GM18870 (cell line): Measurements from ENCODE around the gene SRPX.

Experiments
- ATAC-seq: cut with Tn5 transposase; IDR thresholded peaks from one replicate; pipeline ENCODE4 v1.9.1; 2021; ENCODE audit warnings: moderate library complexity; ENCODE audit not compliant: unreplicated experiment

The SRPX gene

DNA sequence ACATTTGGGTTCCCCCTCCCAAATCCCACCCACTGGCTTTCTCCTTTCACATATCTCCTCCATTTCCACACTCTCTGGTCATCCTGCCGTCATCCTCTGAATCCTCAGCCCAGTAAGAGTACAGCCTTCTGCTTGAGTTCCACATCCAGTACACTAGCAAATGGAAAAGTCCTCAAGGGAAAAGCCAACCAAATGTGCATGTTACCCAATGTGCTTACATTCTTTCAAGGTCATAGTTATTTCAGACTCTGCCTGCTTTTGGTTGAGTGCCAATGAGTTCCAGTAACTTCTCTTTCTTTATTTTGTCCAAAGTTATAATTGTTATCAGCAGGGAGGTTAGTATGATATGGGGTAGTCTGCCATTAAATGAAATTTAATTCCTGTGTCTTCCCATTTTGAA lies 78.1 kb downstream of the SRPX start:
- ATAC-seq, result no peak

DNA sequence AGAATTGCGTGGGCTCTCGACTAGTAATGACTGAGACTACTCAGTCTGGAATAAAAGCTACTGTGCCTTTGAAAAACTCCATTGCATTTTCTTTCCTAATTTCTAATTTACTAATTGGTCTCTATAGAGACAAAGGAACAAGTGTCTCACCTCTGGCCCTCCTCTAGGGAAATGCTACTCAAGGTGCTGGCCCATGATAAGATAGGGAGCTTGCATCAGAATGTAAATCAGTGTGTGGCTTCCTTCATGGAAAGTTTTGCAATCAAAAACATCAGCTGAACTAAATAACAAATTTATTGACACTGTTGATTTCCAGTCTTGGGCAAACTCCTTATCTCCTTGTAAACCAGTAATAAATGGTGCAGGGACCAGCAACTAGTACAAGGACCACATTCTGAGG lies 81.8 kb downstream of the SRPX start:
- ATAC-seq, result no peak

DNA sequence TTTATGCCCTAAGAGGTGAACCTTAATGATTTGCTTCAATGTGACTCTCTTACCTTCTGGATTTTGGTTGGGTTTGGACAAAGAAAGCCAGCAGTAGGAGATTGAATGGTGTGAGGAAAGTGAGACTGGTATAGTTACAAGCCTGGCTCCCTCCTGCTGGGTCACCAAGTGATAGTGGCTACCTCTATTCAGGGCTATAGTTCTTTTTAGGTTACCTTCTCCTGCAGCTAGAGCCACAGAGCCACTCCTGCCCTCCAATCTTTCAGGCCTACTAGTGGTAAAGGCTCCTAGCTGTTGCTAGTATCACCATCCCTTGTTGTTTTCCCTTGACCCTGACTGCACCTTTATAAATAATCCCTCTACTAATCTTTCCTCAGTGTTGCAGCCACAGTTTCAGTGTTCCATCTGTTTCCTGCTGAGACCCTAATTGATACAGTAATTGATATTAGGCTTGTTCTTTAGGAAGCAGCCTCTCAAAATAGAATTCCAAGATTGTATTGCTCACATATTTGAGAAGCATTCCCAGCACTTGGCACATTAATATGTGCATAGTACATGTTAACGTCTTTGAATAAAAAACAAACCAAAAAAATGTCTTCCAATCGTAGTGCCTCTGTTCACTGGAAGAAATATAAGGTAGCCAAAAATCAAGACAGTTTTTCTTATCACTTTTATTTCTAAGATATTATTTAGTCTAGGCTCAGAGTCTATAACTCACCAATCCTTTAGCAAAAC lies 82.3 kb downstream of the SRPX start:
- no peak for ATAC-seq

DNA sequence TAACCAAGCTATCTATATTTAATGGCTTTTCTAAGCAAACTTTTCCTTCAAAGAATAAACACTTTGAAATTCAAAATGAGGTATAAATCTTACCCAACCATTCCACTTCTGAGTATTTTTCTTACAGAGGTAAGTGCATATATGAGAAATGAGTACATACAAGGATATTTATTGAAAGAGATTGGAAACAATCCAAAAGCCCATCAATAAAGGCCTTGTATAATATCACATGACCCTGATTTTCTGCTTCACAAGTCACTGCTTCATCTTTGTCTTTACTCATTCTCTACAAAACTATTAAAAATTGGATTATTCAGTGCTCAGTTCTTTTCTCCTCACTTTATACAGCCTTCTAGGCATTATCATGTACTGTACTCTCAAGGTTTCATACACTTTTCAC lies 91.3 kb downstream of the SRPX start:
- ATAC-seq, result no peak

DNA sequence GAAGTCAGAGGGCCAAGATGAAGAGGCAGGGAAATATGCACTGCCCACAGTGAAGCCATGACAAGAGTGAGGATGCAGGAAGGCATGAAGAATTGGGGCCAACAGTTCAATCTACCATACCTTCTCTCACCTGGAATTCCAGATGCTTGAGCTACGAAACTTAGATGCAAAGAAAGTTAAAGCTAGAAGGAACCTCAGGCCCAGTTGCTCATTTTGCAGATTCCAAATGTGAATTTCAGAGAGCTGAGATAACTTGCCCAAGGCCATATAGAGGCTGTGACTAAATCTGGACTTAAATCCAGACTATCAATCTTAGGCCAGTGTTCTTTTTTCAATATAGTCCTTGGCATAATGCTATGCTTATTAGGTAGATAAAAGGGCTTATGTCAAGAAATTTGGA lies 92.7 kb downstream of the SRPX start:
- ATAC-seq, result no peak

- ATAC-seq, result no peak
Observed at GRCh38 chrX:38126179-38126578, 94.5 kb downstream of the SRPX start.

- ATAC-seq, result no peak
Observed at GRCh38 chrX:38124000-38124399, 96.7 kb downstream of the SRPX start.

GRCh38 chrX:38117485-38117884 lies 103.2 kb downstream of the SRPX start:
- peak; percentile 49 for ATAC-seq

DNA sequence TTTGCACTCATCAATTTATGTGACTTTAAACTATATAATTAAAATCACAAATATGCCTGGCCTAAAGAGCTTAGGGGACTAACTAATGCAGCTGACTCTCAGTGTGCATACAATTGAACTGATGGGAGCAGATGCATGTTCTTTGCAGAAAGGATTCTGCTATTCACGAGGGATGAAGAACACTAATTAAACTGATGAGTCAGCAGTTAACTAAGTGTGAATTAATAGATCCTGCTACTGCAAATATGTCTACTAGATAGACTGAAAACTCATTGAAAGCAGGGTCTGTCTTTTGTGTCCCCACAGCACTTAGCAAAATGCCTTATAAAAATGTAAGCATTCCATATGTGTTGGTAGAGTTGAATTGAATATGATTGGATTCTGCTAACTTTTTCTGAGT lies 104.0 kb downstream of the SRPX start:
- ATAC-seq, result no peak

DNA sequence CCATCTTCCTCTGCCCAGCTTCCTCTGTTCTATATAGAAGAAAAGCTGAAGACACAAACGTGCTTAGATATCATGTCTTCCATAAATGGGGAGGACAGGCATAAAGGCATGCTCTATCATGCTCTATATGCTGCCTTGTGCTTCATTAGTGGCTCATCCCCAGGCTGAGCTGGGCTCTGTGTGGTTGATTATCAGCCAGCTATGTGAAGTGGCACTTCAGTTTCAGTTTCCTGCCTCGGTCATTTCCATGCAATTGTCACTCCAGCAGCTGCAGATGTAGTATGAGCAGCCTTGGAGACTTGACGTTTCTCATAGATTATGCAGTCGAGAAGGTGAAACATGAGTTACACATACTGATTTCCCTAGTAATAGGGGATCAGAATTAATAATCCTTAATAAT lies 108.1 kb downstream of the SRPX start:
- peak; percentile 83 for ATAC-seq

- ATAC-seq, result no peak
Observed at GRCh38 chrX:38111196-38111595, 109.5 kb downstream of the SRPX start.

- no peak for ATAC-seq
Observed at GRCh38 chrX:38110231-38110630, 110.4 kb downstream of the SRPX start.

DNA sequence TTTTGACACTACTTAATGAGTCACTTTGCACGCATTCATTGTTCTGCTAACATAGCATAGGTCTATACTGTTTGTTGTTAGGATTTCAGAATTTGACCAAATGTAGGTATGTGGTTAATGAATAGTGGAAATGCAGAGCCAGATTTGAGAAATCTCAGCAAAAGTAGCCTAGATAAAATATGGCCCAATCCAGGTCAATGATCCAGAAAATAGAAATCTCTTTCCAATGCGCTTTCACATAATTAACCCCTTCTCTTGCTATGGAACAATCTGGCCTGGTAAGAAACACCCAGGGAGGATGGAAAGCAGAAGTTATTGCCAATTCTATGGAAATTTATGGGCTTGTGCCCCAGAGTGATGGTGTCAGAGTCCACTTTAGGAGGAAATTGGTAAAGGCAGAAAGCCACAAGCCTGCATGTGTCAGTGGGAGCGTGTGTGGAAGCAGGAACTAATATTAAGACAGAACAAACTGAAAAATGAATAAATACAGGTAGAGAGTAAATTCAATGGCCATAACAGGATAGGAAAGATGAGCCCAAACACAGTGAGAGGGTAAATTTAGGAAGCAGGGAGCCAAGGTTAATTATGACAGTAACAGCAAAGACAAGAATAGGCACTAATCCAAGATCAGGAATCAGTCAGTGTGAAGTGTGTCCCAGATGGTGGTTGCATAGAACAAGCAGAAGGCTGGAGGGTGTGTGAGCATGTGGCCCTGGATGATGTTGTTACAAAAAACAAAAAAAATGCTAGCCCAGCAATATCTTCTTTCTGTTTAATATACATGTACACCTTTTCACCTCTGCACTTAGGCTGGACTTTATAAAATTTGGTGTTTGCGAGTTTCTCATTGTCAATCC lies 111.4 kb downstream of the SRPX start:
- ATAC-seq, result no peak

DNA sequence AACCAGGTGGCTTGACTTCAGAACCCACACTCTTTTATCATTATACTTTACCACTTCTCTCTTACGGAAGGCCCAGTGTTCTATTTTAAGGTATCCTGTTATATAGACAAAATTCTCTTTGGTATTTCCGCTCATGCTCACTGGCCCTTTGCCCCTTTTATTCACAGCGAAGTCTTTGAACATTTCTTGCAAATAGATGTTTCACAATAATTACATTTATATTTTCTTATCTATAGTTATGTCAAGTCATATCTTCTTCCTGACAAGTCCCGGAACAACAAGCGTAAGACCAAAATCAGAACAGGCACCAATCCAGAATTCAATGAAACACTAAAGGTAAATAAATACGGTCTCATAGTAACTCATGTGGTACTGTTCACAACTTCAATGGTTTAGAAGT lies 112.3 kb downstream of the SRPX start:
- no peak for ATAC-seq

DNA sequence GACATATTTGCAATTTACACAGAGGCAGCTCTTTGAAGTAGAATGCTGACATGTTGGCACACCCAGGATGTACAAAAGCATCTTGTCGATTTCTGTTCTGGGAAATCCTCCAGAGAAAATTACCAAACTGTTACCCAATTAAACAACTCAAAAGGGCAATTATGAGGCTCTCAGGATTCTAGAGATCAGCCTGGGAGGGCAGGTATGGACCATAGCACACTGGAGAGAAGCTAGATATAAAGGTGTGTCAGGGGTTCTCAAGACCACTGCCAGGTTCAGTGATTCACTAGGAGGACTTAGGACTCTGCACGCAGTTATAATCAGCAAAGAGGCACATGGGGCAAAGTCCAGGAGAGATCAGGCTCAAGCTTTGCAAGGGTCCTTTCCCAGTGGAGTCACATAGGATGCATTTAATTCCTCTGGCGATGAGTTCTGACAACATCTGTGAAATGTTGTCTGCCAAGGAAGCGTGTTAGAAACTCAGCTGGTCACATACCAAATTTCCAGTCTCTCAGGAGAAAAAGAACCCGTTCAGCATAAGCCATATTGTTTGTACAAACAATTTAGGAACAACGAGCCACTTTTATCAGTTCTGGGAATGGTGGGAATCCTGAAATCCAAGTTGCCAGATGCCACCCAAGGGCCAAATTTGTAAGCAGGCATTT lies 113.5 kb downstream of the SRPX start:
- no peak for ATAC-seq

DNA sequence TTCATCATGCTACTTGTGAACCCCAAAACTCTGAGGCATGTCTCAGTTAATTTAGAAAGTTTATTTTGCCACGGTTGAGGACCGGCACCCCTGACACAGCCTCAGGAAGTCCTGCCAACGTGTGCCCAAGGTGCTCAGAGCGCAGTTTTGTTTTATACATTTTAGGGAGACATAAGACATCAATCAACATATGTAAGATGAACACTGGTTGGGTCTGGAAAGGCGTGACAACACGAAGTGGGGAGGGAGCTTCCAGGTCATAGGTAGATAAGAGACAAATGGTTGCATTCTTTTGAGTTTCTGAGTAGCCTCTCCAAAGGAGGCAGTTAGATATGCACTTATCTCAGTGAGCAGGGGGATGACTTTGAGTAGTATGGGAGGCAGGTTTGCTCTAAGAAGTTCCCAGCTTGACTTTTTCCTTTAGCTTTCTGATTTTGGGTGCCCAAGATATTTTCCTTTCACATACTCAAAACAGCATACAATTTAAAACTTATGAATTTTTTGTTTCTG lies 115.4 kb downstream of the SRPX start:
- ATAC-seq, result no peak

DNA sequence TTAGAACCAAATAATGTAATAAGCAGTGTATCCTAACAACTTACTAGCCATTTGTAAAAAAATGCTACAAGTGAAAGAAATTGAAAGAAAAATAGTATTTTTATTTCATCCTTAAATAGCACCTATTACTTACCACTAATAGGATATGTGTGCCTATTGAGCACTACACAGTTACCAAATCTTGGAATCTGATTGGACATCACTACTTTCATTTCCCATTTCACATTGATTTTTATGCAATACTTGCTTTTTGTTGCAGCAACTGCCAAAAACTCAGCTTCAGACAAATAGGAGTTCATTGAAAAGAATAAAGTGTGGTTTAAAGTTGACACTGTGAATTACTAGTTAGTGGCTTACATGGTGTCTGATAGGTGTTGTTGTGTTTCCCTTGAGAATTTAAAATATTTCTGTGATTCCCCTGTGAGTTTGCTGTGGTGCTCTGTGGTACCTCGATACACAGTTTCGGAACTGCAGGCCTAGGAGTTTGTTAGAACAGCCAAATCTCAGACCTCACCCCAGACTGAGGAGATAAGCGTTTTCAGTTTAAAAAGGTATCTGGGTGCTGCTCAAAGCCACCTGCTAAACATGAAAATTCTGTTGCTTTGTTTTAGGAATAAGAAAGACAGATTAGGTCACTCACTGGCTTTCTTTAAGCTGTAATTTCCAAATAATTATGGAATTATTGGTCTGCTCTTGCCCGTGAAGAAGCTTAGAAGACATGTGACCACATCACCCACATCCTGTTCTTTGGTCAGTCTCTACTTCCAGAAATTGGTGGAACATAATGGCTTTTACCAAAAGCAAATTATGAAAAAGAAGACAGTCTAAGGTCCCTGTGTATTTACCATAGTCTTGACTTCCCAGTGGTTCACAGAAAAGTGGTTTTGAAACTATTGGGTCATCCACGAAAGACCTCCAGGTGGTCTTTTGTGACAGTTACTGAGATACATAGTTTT lies 116.5 kb downstream of the SRPX start:
- peak; percentile 85 for ATAC-seq

GRCh38 chrX:38102875-38103274 lies 117.8 kb downstream of the SRPX start:
- ATAC-seq, result no peak

DNA sequence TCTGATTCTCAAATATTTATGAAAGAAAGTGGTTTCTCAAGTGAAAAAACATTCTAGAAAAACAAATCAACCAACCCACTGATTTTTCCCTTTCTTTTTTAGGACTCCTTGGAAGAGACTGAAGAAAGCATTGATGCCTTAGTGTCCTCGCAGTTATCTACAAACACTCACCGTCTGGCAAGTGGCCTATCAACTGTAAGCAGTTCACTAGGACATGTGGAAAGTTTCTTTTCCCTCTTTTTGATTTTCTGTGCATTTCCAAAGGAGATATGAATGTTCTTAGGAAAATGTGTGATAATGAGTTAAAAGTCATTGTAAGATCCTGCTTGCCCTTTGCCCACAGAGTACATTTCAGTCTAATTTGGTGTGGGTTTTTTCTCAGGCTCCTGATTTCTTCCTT lies 118.4 kb downstream of the SRPX start:
- ATAC-seq, result no peak

DNA sequence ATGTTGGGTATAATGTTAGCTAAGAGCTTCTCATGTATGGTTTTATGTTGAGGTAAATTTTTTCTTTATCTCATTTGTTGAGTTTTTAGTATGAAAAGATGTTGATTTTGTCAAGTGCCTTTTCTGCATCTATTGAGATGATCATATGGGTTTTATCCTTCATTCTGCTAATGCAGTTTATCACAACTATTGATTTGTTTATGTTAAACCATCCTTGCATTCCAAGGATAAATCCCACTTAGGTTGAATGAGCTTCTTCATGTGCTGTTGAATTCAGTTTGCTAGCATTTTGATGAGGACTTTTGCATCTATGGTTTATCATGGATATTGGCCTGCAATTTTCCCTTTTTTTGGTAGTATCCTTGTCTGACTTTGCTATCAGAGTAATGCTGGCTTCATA lies 121.0 kb downstream of the SRPX start:
- ATAC-seq, result no peak
